Stomach (tissue), 9 donors: ENCODE measurements around the gene PDE3B. TPM values are rescaled to one million over a fixed set of nuclear protein-coding genes. Genes with fewer than 3 reads are reported as not detected.
"Not testable (repeated sequence)": the region's sequence is repeated elsewhere in the genome, so short reads cannot be mapped to it uniquely, and the experiment has no call there.

Source experiments
- DNase-seq, 2 donors: peaks; one replicate each; pipeline versions ENCODE4 v3.0.0 to v3.0.0-alpha.2; 2013 to 2019
- H3K27ac ChIP-seq, 5 donors: fragments of 200-600 bp in 4 of 5; sonication (generic) in 4 of 5; one replicate each; pipeline ENCODE4 v1.5.1; 2013 to 2019; ENCODE audit warnings: mild to moderate bottlenecking in 1 of 5, moderate library complexity in 1 of 5
- H3K27me3 ChIP-seq, 3 donors: fragments of 200-600 bp; sonication (generic); one replicate each; pipeline ENCODE4 v1.5.1; 2017 to 2019; ENCODE audit warnings: mixed run types in 1 of 3
- H3K36me3 ChIP-seq, 4 donors: fragments of 200-600 bp; sonication (generic); 1 replicate in 3 of 4; 2 replicates in 1 of 4; pipeline ENCODE4 v1.5.1; 2016 to 2019
- H3K4me1 ChIP-seq, 4 donors: fragments of 200-600 bp; sonication (generic); one replicate each; pipeline ENCODE4 v1.5.1; 2016 to 2019
- H3K4me3 ChIP-seq, 4 donors: fragments of 200-600 bp; sonication (generic) in 3 of 4; one replicate each; pipeline ENCODE4 v1.5.1; 2016 to 2019; ENCODE audit warnings: mild to moderate bottlenecking in 1 of 4
- H3K9me3 ChIP-seq, 4 donors: fragments of 200-600 bp; sonication (generic); one replicate each; pipeline ENCODE4 v1.5.1; 2016 to 2019
- EP300 ChIP-seq: sonication (generic); formaldehyde crosslinking; IDR thresholded peaks from one replicate; pipeline ENCODE4 v1.6.1; 2017; ENCODE audit warnings: antibody characterized with exemption
- POLR2A ChIP-seq, 4 donors: fragments of 450-650 bp; IDR thresholded peaks; one replicate each; pipeline ENCODE4 v1.6.1; 2016; ENCODE audit warnings: antibody characterized with exemption in 4 of 4, control low read depth in 2 of 4, mild to moderate bottlenecking in 1 of 4, moderate library complexity in 1 of 4
- POLR2AphosphoS5 ChIP-seq, 3 donors: sonication (generic); formaldehyde crosslinking; IDR thresholded peaks; one replicate each; pipeline ENCODE4 v1.6.1; 2016; ENCODE audit warnings: antibody characterized with exemption in 3 of 3
- WGBS, 5 donors: extraction: QIAGEN DNeasy Blood & Tissue Kit in 3 of 5; methylation state at CpG; one replicate each; pipeline versions ENCODE4 v1.1.5 to v1.1.7; 2013 to 2018; 5-methylcytosine and 5-hydroxymethylcytosine counted together
- intact Hi-C: fragments of 100-400 bp; cut with DNase I; formaldehyde crosslinking; loops from one replicate; pipeline ENCODE4 v1.15.1; 2023; ENCODE audit warnings: low total_unique reads
- polyA plus RNA-seq, 3 donors: library from polyadenylated mRNA; stranded (reverse); fragments of 200-250 nt; gene quantifications; one replicate each; pipeline ENCODE4 v1.2.3, GENCODE V29; 2013
- total RNA-seq, 5 donors: library from RNA; depleted of rRNA; stranded (reverse); fragments of >200 nt; gene quantifications; one replicate each; pipeline versions ENCODE4 v1.1.0 to v1.2.3, GENCODE V29; 2014 to 2016
- TF ChIP-seq, protein P1 (sequence below), 7 experiments: fragments of 450-650 bp in 4 of 7; fragments of 200-600 bp in 3 of 7; sonication (generic) in 3 of 7; IDR thresholded peaks; one replicate each; pipeline ENCODE4 v1.5.1; 2016 to 2019; ENCODE audit warnings: antibody characterized with exemption in 7 of 7, control low read depth in 2 of 7, mild to moderate bottlenecking in 1 of 7
- donor health status: healthy with polysubstance abuse.
- donor health status: Bipolar disorder and iron deficiency.
- donor health status: healthy.

The PDE3B gene
- total and polyA plus RNA-seq, 8 donors = 1.2 to 49.2 (median 14.2) TPM

DNA sequence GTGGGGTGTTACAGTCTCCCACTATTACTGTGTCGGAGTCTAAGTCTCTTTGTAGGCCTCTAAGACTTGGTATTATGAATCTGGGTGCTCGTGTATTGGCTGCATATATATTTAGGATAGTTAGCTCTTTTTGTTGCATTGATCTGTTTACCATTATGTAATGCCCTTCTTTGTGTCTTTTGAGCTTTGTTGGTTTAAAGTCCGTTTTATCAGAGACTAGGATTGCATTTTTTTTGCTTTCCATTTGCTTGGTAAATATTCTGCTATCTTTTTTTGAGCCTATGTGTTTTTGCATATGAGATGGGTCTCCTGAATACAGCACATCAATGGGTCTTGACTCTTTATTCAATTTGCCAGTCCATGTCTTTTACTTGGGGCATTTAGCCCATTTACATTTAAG lies 97.6 kb downstream of the PDE3B start:
- Histone ChIP-seq H3K27ac (no peak overlapping the region), H3K4me1 (no peaks in the 10 kb centered on the region), H3K27me3 (no peaks in the 10 kb centered on the region), H3K36me3 (no peaks in the 10 kb centered on the region), H3K9me3 (no peaks in the 10 kb centered on the region), H3K4me3 (no peak overlapping the region)
- 67 to 78% (median 75%) methylated on average over 3 of the region's 3 CpGs for WGBS, 5 donors
- TF ChIP-seq POLR2AphosphoS5 (IDR thresholded peaks at IDR 0.05) (no peak), EP300 (no peak), POLR2A (IDR thresholded peaks at IDR 0.05) (no peak)
- TF ChIP-seq, protein P1, sequence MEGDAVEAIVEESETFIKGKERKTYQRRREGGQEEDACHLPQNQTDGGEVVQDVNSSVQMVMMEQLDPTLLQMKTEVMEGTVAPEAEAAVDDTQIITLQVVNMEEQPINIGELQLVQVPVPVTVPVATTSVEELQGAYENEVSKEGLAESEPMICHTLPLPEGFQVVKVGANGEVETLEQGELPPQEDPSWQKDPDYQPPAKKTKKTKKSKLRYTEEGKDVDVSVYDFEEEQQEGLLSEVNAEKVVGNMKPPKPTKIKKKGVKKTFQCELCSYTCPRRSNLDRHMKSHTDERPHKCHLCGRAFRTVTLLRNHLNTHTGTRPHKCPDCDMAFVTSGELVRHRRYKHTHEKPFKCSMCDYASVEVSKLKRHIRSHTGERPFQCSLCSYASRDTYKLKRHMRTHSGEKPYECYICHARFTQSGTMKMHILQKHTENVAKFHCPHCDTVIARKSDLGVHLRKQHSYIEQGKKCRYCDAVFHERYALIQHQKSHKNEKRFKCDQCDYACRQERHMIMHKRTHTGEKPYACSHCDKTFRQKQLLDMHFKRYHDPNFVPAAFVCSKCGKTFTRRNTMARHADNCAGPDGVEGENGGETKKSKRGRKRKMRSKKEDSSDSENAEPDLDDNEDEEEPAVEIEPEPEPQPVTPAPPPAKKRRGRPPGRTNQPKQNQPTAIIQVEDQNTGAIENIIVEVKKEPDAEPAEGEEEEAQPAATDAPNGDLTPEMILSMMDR (IDR thresholded peaks at IDR 0.05) = no peak
- intact Hi-C loops = no loop called here
- DNase-seq = no peak

DNA sequence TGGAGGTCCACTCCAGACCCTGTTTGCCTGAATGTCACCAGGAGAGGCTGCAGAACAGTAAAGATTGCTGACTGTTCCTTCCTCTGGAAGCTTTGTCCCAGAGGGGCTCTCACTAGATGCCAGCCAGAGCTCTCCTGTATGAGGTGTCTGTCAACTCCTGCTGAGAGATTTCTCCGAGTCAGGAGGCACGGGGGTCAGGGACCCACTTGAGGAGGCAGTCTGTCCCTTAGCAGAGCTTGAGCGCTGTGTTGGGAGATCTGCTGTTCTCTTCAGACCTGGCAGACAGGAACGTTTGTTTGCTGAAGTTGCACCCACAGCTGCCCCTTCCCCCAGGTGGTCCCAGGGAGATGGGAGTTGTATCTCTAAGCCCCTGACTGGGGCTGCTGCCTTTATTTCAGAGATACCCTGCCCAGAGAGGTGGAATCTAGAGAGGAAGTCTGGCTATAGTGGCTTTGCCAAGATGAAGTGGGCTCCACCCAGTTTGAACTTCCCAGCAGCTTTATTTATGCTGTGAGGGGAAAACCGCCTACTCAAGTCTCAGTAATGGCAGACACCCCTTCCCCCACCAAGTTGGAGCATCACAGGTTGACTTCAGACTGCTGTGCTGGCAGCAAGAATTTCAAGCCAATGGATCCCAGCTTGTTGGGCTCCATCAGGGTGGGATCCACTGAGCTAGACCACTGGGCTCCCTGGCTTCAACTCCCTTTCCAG lies 99.4 kb downstream of the PDE3B start:
- Histone ChIP-seq H3K36me3 (no peaks in the 10 kb centered on the region), H3K4me1 (no peaks in the 10 kb centered on the region), H3K27me3 (no peaks in the 10 kb centered on the region), H3K27ac (no peak overlapping the region), H3K4me3 (no peak overlapping the region), H3K9me3 (no peaks in the 10 kb centered on the region)
- WGBS, 5 donors = 66 to 88% (median 73%) methylated on average over 4 to 5 of the region's 5 CpGs
- TF ChIP-seq POLR2AphosphoS5 (IDR thresholded peaks at IDR 0.05) (no peak), EP300 (no peak), POLR2A (IDR thresholded peaks at IDR 0.05) (no peak)
- TF ChIP-seq, protein P1 (IDR thresholded peaks at IDR 0.05) = no peak
- DNase-seq = no peak
- intact Hi-C loops = no loop called here

DNA sequence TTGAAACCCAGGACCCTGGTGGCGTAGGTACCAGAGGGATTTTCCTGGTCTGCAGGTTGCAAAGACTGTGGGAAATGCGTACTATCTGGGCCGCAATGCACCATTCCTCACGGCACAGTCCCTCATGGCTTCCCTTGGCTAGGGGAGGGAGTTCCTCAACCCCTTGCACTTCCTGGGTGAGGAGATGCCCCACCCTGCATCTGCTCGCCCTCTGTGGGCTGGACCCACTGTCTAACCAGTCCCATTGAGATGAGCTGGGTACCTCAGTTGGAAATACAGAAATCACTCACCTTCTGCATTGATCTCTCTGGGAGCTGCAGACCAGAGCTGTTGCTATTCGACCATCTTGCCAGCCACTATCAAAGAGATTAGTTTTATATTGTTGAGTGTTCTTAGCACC lies 100.1 kb downstream of the PDE3B start:
- H3K36me3 ChIP-seq, H3K9me3 ChIP-seq, H3K27me3 ChIP-seq, DNase-seq, H3K4me3 ChIP-seq, H3K4me1 ChIP-seq, intact Hi-C loops, H3K27ac ChIP-seq: not testable (repeated sequence)
- 87 to 96% (median 92%) methylated on average over 6 of the region's 6 CpGs for WGBS, 5 donors

DNA sequence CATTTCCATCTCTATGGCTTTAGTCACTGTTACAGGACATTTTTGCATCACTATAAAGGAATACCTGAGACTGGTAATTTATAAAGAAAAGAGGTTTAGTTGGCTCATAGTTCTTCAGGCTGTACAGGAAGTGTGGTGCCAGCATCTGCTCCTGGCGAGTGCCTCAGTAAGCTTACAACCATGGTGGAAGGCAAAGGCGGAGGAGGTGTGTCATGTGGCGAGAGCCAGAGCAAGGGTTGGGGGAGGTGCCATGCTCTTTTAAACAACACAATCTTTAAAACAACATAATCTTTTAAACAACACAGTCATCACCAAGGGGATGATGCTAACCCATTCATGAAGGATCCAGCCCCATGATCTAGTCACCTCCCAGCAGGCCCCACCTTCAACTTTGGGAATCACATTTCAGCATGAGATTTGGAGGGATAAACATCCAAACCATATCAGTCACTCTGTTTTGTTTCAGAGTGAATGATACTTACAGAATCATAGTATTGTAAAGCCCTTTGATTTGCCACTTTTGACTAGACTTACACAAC lies 103.3 kb downstream of the PDE3B start:
- Histone ChIP-seq H3K27ac (no peak overlapping the region), H3K4me1 (no peaks in the 10 kb centered on the region), H3K27me3 (no peaks in the 10 kb centered on the region), H3K36me3 (no peaks in the 10 kb centered on the region), H3K4me3 (no peak overlapping the region), H3K9me3 (no peaks in the 10 kb centered on the region)
- intact Hi-C loops = no loop called here
- WGBS, 5 donors = 89 to 96% (median 91%) methylated on average over 3 of the region's 3 CpGs
- no peak for DNase-seq
- TF ChIP-seq EP300 (no peak), POLR2A (IDR thresholded peaks at IDR 0.05) (no peak), POLR2AphosphoS5 (IDR thresholded peaks at IDR 0.05) (no peak)
- TF ChIP-seq, protein P1 (IDR thresholded peaks at IDR 0.05) = no peak

DNA sequence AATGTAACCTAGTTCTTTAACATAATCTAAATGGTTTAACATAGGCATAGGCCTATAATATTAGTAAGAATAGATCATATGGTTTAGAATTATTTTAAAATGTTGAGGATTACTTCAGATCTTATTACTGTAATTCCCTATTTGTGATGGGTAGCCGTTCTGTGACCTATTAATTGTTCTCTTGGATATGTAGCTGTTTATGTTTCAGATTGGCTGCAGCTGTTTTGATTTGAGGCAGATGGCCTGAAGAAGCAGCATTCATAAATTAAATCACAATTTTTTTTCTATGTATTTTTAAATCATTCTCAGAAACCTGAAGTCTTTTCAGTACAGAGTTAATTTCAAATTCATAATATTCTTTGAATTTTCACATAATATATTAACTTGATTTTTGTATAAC lies 104.5 kb downstream of the PDE3B start:
- intact Hi-C loops = no loop called here
- Histone ChIP-seq H3K9me3 (no peaks in the 10 kb centered on the region), H3K27me3 (no peaks in the 10 kb centered on the region), H3K4me1 (no peaks in the 10 kb centered on the region), H3K27ac (no peak overlapping the region), H3K4me3 (no peak overlapping the region), H3K36me3 (no peaks in the 10 kb centered on the region)
- 53 to 84% (median 73%) methylated on average over 1 of the region's 1 CpG for WGBS, 5 donors
- TF ChIP-seq EP300 = no peak
- TF ChIP-seq POLR2A (IDR thresholded peaks at IDR 0.05) = no peak
- no peak for TF ChIP-seq POLR2AphosphoS5 (IDR thresholded peaks at IDR 0.05)
- TF ChIP-seq, protein P1 (IDR thresholded peaks at IDR 0.05) = no peak
- DNase-seq = peak in 1 of 2 donors; percentile 9
